ENCODE results near the gene FBXO11.
"Not testable (repeated sequence)": the region's sequence is repeated elsewhere in the genome, so short reads cannot be mapped to it uniquely, and the experiment has no call there.

Gene FBXO11

GRCh38 chr2:47906157-47907038 lies at the start of gene FBXO11:
Gene FBXO11 (minus strand): TSS chr2:47906498. CDS start chr2:47905720, 778 bp downstream.
- DNase-seq (ENCODE audit: low read depth in 2 of 3, low spot score in 1 of 3): peak; percentile 88 to 94 (median 89)

- no peak for DNase-seq (ENCODE audit: low read depth in 2 of 3, low spot score in 1 of 3)
Observed at GRCh38 chr2:47950340-47951301, 44.3 kb upstream of the FBXO11 start.

GRCh38 chr2:47946593-47946992 lies 40.3 kb upstream of the FBXO11 start:
- DNase-seq (ENCODE audit: low read depth in 2 of 3, low spot score in 1 of 3): no peak

- DNase-seq (ENCODE audit: low read depth in 2 of 3, low spot score in 1 of 3): no peak
Observed at GRCh38 chr2:47945046-47945781, 38.9 kb upstream of the FBXO11 start.

- DNase-seq (ENCODE audit: low read depth in 2 of 3, low spot score in 1 of 3): no peak
Observed at GRCh38 chr2:47941936-47942335, 35.6 kb upstream of the FBXO11 start.

GRCh38 chr2:47937677-47938076 lies 31.4 kb upstream of the FBXO11 start:
- DNase-seq (ENCODE audit: low read depth in 2 of 3, low spot score in 1 of 3): no peak

GRCh38 chr2:47935071-47935470 lies 28.8 kb upstream of the FBXO11 start:
- DNase-seq (ENCODE audit: low read depth in 2 of 3, low spot score in 1 of 3): no peak

GRCh38 chr2:47918043-47918442 lies 11.7 kb upstream of the FBXO11 start:
- no peak for DNase-seq (ENCODE audit: low read depth in 2 of 3, low spot score in 1 of 3)

GRCh38 chr2:47917276-47917961 lies 11.1 kb upstream of the FBXO11 start:
- no peak for DNase-seq (ENCODE audit: low read depth in 2 of 3, low spot score in 1 of 3)

- DNase-seq (ENCODE audit: low read depth in 2 of 3, low spot score in 1 of 3): no peak
Observed at GRCh38 chr2:47916412-47916811, 10.1 kb upstream of the FBXO11 start.

- not testable (repeated sequence) for DNase-seq (ENCODE audit: low read depth in 2 of 3, low spot score in 1 of 3)
Observed at GRCh38 chr2:47910662-47911061, 4.4 kb upstream of the FBXO11 start.

GRCh38 chr2:47908682-47909081 lies 2.4 kb upstream of the FBXO11 start:
- DNase-seq (ENCODE audit: low read depth in 2 of 3, low spot score in 1 of 3): no peak

- DNase-seq (ENCODE audit: low read depth in 2 of 3, low spot score in 1 of 3): peak in 1 of 3 donors; percentile 15
Observed at GRCh38 chr2:47907039-47907781, 912 bp upstream of the FBXO11 start.

- peak; percentile 27 to 42 (median 27) for DNase-seq (ENCODE audit: low read depth in 2 of 3, low spot score in 1 of 3)
Observed at GRCh38 chr2:47905386-47906156, 727 bp downstream of the FBXO11 start.

GRCh38 chr2:47903781-47904490 lies 2.4 kb downstream of the FBXO11 start:
- DNase-seq (ENCODE audit: low read depth in 2 of 3, low spot score in 1 of 3): no peak

GRCh38 chr2:47901892-47902291 lies 4.4 kb downstream of the FBXO11 start:
- not testable (repeated sequence) for DNase-seq (ENCODE audit: low read depth in 2 of 3, low spot score in 1 of 3)

GRCh38 chr2:47900857-47901256 lies 5.4 kb downstream of the FBXO11 start:
- DNase-seq (ENCODE audit: low read depth in 2 of 3, low spot score in 1 of 3): no peak

All from stimulated activated CD4-positive, alpha-beta T cell treated with anti-CD3 and anti-CD28 coated beads, Interleukin-12 subunit alpha, Interleukin-12 subunit beta, amount 100 ng/mL, for 48 hours (primary cell).